Measurements from ENCODE around the gene MAST4. TPM values are rescaled to one million over a fixed set of nuclear protein-coding genes. Genes with fewer than 3 reads are reported as not detected.

MAST4 gene
- total RNA-seq, 4 donors from 2014 or later = 8.2 to 203 (median 35.5) TPM

GRCh38 chr5:67009028-67009427 is 412.8 kb downstream of the MAST4 start:
- Histone ChIP-seq H3K27me3 (no peaks in the 10 kb centered on the region), H3K4me3 (no peak overlapping the region), H3K36me3 (no peaks in the 10 kb centered on the region), H3K4me1 (no peaks in the 10 kb centered on the region), H3K27ac (no peak overlapping the region), H3K9me3 (no peaks in the 10 kb centered on the region)
- no peak for DNase-seq
- intact Hi-C loops (cut with DNase I; ENCODE audit: low total_unique reads) = loop anchor here (10.0 kb wide), 1 partner anchor 86 kb away; no protein-coding TSS in a partner anchor
- TF ChIP-seq, protein P1, sequence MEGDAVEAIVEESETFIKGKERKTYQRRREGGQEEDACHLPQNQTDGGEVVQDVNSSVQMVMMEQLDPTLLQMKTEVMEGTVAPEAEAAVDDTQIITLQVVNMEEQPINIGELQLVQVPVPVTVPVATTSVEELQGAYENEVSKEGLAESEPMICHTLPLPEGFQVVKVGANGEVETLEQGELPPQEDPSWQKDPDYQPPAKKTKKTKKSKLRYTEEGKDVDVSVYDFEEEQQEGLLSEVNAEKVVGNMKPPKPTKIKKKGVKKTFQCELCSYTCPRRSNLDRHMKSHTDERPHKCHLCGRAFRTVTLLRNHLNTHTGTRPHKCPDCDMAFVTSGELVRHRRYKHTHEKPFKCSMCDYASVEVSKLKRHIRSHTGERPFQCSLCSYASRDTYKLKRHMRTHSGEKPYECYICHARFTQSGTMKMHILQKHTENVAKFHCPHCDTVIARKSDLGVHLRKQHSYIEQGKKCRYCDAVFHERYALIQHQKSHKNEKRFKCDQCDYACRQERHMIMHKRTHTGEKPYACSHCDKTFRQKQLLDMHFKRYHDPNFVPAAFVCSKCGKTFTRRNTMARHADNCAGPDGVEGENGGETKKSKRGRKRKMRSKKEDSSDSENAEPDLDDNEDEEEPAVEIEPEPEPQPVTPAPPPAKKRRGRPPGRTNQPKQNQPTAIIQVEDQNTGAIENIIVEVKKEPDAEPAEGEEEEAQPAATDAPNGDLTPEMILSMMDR (IDR thresholded peaks at IDR 0.05) = no peak
- TF ChIP-seq POLR2A (IDR thresholded peaks at IDR 0.05) = no peak

DNA sequence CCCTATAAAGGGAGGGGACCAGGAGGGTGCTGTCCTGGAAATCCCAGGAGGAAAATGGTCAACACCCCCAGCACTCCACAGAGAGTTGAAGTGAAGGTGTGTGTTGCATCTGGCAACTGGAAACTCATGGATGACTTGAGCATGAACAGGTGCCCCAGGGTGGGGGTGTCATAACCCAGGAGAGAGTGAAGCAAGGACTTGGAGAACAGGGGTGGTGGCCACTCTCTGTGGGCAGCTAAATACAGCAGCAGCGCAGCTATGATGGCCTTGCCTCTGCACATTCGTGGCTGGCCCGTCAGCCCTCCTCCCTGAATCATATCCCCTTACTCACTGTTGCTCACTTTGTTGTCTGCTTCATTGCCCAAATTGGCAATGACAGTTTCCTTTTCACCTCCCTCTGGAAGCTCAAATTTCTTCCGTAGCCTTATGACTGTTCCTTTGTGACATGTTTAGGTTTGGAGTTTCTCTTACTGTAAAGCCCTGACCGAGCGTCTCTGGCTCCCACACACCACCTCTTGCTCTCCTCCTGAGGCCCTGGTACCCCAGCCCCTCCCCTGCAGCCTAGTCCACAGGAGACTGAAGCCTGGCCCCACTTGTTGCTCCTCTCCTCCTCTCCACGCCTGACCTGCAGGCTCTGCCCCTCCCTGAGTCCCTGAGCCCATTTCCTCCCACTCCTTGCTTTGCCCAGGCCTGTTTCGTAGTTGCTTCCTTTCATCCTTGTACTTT is 414.7 kb downstream of the MAST4 start:
- TF ChIP-seq, protein P1 (IDR thresholded peaks at IDR 0.05) = no peak
- no peak for TF ChIP-seq POLR2A (IDR thresholded peaks at IDR 0.05)
- Histone ChIP-seq H3K27ac (peak overlapping the region; percentile 28 to 45), H3K9me3 (no peaks in the 10 kb centered on the region), H3K4me1 (peaks cover 5 to 7% of the 10 kb centered on the region in 2 donors), H3K36me3 (no peaks in the 10 kb centered on the region), H3K27me3 (no peaks in the 10 kb centered on the region), H3K4me3 (no peak overlapping the region)
- DNase-seq = no peak
- intact Hi-C loops (cut with DNase I; ENCODE audit: low total_unique reads) = no loop called here

GRCh38 chr5:67011422-67011821 is 415.2 kb downstream of the MAST4 start:
- no peak for DNase-seq
- TF ChIP-seq, protein P1 (IDR thresholded peaks at IDR 0.05) = no peak
- TF ChIP-seq POLR2A (IDR thresholded peaks at IDR 0.05) = no peak
- Histone ChIP-seq H3K36me3 (no peaks in the 10 kb centered on the region), H3K27me3 (no peaks in the 10 kb centered on the region), H3K9me3 (no peaks in the 10 kb centered on the region), H3K27ac (peak overlapping the region; percentile 28 to 45), H3K4me3 (no peak overlapping the region), H3K4me1 (peaks cover 5 to 7% of the 10 kb centered on the region in 2 donors)
- intact Hi-C loops (cut with DNase I; ENCODE audit: low total_unique reads) = no loop called here

DNA sequence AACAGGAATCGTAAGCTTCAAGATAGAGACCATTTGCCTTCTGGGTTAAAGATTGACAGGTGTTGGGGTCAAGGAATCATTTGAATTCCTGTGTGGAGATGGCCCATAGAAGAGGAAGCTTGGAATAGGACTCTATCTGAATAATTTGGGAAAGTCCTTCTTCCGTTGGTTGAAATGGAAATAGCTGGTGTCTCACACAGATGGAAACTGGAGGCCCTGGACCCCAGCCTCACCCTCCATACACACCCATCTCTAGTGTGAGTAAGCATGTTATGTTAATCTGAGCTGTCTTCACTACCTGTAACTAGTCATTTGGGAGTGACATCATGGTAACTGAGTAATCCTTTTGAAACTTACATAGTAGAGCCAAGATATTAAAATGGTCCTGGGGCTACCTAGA is 416.0 kb downstream of the MAST4 start:
- Histone ChIP-seq H3K9me3 (no peaks in the 10 kb centered on the region), H3K4me1 (peaks cover 5 to 7% of the 10 kb centered on the region in 2 donors), H3K27me3 (no peaks in the 10 kb centered on the region), H3K4me3 (no peak overlapping the region), H3K27ac (peak overlapping the region in 1 of 2 donors; percentile 3), H3K36me3 (no peaks in the 10 kb centered on the region)
- TF ChIP-seq, protein P1 (IDR thresholded peaks at IDR 0.05) = no peak
- TF ChIP-seq POLR2A (IDR thresholded peaks at IDR 0.05) = no peak
- DNase-seq = no peak
- intact Hi-C loops (cut with DNase I; ENCODE audit: low total_unique reads) = no loop called here

- TF ChIP-seq POLR2A (IDR thresholded peaks at IDR 0.05) = no peak
- TF ChIP-seq, protein P1 (IDR thresholded peaks at IDR 0.05) = no peak
- H3K4me1 ChIP-seq = peaks cover 5 to 7% of the 10 kb centered on the region in 2 donors
- no peak overlapping the region for H3K4me3 ChIP-seq
- no peaks in the 10 kb centered on the region for H3K27me3 ChIP-seq
- no peaks in the 10 kb centered on the region for H3K36me3 ChIP-seq
- intact Hi-C loops (cut with DNase I; ENCODE audit: low total_unique reads) = no loop called here
- H3K27ac ChIP-seq = peak overlapping the region in 1 of 2 donors; percentile 74
- H3K9me3 ChIP-seq = no peaks in the 10 kb centered on the region
- no peak for DNase-seq
Observed at GRCh38 chr5:67013719-67014118, 417.5 kb downstream of the MAST4 start.

All from uterus (tissue), 4 donors.